Uterus (tissue), 4 donors: ENCODE measurements around the gene UGP2. TPM values are rescaled to one million over a fixed set of nuclear protein-coding genes. Genes with fewer than 3 reads are reported as not detected.
A peak's percentile ranks its signal among the peaks of the same experiment; 100 is the strongest.

ENCODE experiments used
- DNase-seq, 2 donors: peaks; one replicate each; pipeline ENCODE4 v3.0.0-alpha.2; 2019 to 2020
- H3K27ac ChIP-seq, 2 donors: fragments of 200-600 bp; sonication (generic); 1 replicate in 1 of 2; 2 replicates in 1 of 2; pipeline ENCODE4 v1.5.1; 2016 to 2018
- H3K27me3 ChIP-seq, 2 donors: fragments of 200-600 bp; sonication (generic); one replicate each; pipeline ENCODE4 v1.5.1; 2018 to 2019; ENCODE audit warnings: control low read depth in 1 of 2
- H3K36me3 ChIP-seq, 2 donors: fragments of 200-600 bp; sonication (generic); one replicate each; pipeline ENCODE4 v1.5.1; 2019; ENCODE audit warnings: control low read depth in 1 of 2
- H3K4me1 ChIP-seq, 2 donors: fragments of 200-600 bp; sonication (generic); one replicate each; pipeline ENCODE4 v1.5.1; 2018 to 2019; ENCODE audit warnings: control low read depth in 1 of 2
- H3K4me3 ChIP-seq, 2 donors: fragments of 200-600 bp; sonication (generic); 1 replicate in 1 of 2; 2 replicates in 1 of 2; pipeline ENCODE4 v1.5.1; 2018 to 2019; ENCODE audit warnings: mild to moderate bottlenecking in 1 of 2
- H3K9me3 ChIP-seq, 2 donors: fragments of 200-600 bp; sonication (generic); one replicate each; pipeline ENCODE4 v1.5.1; 2019; ENCODE audit warnings: control low read depth in 1 of 2
- CTCF ChIP-seq, 4 experiments: fragments of 200-600 bp in 2 of 4; fragments of 450-650 bp in 2 of 4; sonication (generic) in 2 of 4; IDR thresholded peaks; one replicate each; pipeline ENCODE4 v1.5.1; 2016 to 2019; ENCODE audit warnings: antibody characterized with exemption in 4 of 4, mild to moderate bottlenecking in 2 of 4, moderate library complexity in 1 of 4
- POLR2A ChIP-seq, 2 donors: fragments of 450-650 bp; IDR thresholded peaks; one replicate each; pipeline ENCODE4 v1.6.1; 2016; ENCODE audit warnings: antibody characterized with exemption in 2 of 2, mild to moderate bottlenecking in 1 of 2, moderate library complexity in 1 of 2
- intact Hi-C: fragments of 100-400 bp; cut with DNase I; formaldehyde crosslinking; loops from one replicate; pipeline ENCODE4 v1.15.1; 2023; ENCODE audit warnings: low total_unique reads
- total RNA-seq, 4 donors: library from RNA; depleted of rRNA in 3 of 4; stranded (reverse); fragments of >200 nt in 3 of 4; gene quantifications; one replicate each; pipeline versions ENCODE4 v1.1.0 to v1.2.4, GENCODE V29; 2014 to 2023
- donor health status: DM: yes; HTN: yes; CAD: no.

Gene UGP2
- 100 to 1,000 TPM in 2 of 4 donors, 10 to 100 TPM in 2; 90.7 to 181 (median 106) TPM for total RNA-seq

GRCh38 chr2:63841254-63842022 is at the start of gene UGP2:
TSS of gene UGP2 (plus strand) at chr2:63841896. CDS start at chr2:63842186, 290 bp downstream.
- TF ChIP-seq CTCF (IDR thresholded peaks at IDR 0.05) (peak in 3 of 4 experiments; percentile 10 to 35 (median 21)), POLR2A (IDR thresholded peaks at IDR 0.05) (peak; percentile 67 to 84)
- H3K4me1 ChIP-seq, result no peaks in the 10 kb centered on the region
- no peaks in the 10 kb centered on the region for H3K27me3 ChIP-seq
- H3K27ac ChIP-seq, result peak within 1 kb of the TSS; percentile 97 to 98
- DNase-seq, result peak; percentile 91 to 92
- H3K4me3 ChIP-seq, result peak within 1 kb of the TSS; percentile 78 to 99
- intact Hi-C loops, result no loop called here
- no peaks in the 10 kb centered on the region for H3K36me3 ChIP-seq
- no peaks in the 10 kb centered on the region for H3K9me3 ChIP-seq

- H3K4me3 ChIP-seq, result no peak overlapping the region
- DNase-seq, result no peak
- no peaks in the 10 kb centered on the region for H3K9me3 ChIP-seq
- H3K27ac ChIP-seq, result no peak overlapping the region
- TF ChIP-seq POLR2A (IDR thresholded peaks at IDR 0.05) (no peak), CTCF (IDR thresholded peaks at IDR 0.05) (no peak)
- H3K36me3 ChIP-seq, result no peaks in the 10 kb centered on the region
- no peaks in the 10 kb centered on the region for H3K27me3 ChIP-seq
- intact Hi-C loops, result no loop called here
- peaks cover 0 to 3% of the 10 kb centered on the region in 2 donors for H3K4me1 ChIP-seq
These were observed 49.2 kb upstream of the UGP2 start for GRCh38 chr2:63792530-63792929.

GRCh38 chr2:63796366-63796765 is 45.3 kb upstream of the UGP2 start:
- H3K27me3 ChIP-seq, result no peaks in the 10 kb centered on the region
- intact Hi-C loops, result no loop called here
- no peak overlapping the region for H3K27ac ChIP-seq
- no peaks in the 10 kb centered on the region for H3K4me1 ChIP-seq
- DNase-seq, result no peak
- TF ChIP-seq POLR2A (IDR thresholded peaks at IDR 0.05), result no peak
- TF ChIP-seq CTCF (IDR thresholded peaks at IDR 0.05), result no peak
- H3K36me3 ChIP-seq, result no peaks in the 10 kb centered on the region
- no peak overlapping the region for H3K4me3 ChIP-seq
- H3K9me3 ChIP-seq, result no peaks in the 10 kb centered on the region

GRCh38 chr2:63796796-63797195 is 44.9 kb upstream of the UGP2 start:
- intact Hi-C loops, result no loop called here
- no peaks in the 10 kb centered on the region for H3K9me3 ChIP-seq
- no peak for TF ChIP-seq CTCF (IDR thresholded peaks at IDR 0.05)
- no peak for TF ChIP-seq POLR2A (IDR thresholded peaks at IDR 0.05)
- no peaks in the 10 kb centered on the region for H3K27me3 ChIP-seq
- DNase-seq, result no peak
- H3K4me1 ChIP-seq, result no peaks in the 10 kb centered on the region
- no peaks in the 10 kb centered on the region for H3K36me3 ChIP-seq
- H3K4me3 ChIP-seq, result no peak overlapping the region
- peak overlapping the region in 1 of 2 donors; percentile 45 for H3K27ac ChIP-seq

GRCh38 chr2:63801455-63801854 is 40.2 kb upstream of the UGP2 start:
- no peaks in the 10 kb centered on the region for H3K4me1 ChIP-seq
- H3K36me3 ChIP-seq, result no peaks in the 10 kb centered on the region
- no peaks in the 10 kb centered on the region for H3K27me3 ChIP-seq
- intact Hi-C loops, result no loop called here
- TF ChIP-seq POLR2A (IDR thresholded peaks at IDR 0.05) (no peak), CTCF (IDR thresholded peaks at IDR 0.05) (no peak)
- H3K9me3 ChIP-seq, result no peaks in the 10 kb centered on the region
- no peak for DNase-seq
- no peak overlapping the region for H3K4me3 ChIP-seq
- no peak overlapping the region for H3K27ac ChIP-seq
